ENCODE measurements around the gene CLK1.

CLK1 gene

DNA sequence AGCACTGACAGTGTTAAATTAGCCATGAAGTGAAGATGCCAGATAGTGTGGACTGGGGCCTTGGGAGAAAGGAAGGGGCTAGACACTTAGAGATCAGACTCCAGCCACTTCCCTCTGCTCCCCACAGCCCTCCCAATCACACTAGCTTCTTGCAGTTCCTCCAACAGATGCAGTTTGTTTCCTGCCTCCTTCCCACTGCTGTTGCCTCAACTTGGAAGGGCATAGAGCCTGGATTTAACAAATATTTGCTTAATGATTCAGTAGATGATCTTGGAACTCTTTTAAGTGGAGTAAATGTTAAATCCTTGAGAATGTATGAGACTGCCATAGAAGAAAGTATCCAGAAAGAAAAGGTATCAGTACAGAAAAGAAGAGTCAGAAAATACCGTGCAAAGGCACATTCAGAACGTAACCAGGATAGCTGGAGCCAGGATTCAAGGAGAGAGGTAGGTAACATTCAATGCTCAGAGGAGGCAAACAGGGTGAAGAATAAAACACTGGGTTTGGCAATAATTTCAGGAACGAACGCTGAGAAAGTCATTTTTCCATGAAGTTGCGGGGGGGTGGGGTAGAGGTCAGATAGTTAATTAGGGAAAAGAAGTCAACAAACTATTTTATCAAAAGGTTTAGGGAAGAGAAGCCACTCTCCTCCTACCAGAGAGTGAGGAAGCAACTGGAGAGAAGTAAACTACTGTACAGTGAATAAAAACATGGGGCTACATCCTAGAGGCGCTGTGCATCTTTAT lies 54.0 kb downstream of the CLK1 start:
- no peak for DNase-seq

- no peak for DNase-seq
These were observed 54.8 kb downstream of the CLK1 start for GRCh38 chr2:200809506-200810251.
